ENCODE measurements around the gene STRIT1. TPM values are rescaled to one million over a fixed set of nuclear protein-coding genes. Genes with fewer than 3 reads are reported as not detected.
"Not testable (repeated sequence)": the region's sequence is repeated elsewhere in the genome, so short reads cannot be mapped to it uniquely, and the experiment has no call there.

The STRIT1 gene
- total RNA-seq, 1 experiment from 2014 or later: not detected

- H3K27me3 ChIP-seq: no peaks in the 10 kb centered on the region
- H3K4me3 ChIP-seq: no peak overlapping the region
- H3K9me3 ChIP-seq: no peaks in the 10 kb centered on the region
- DNase-seq: no peak
- no peaks in the 10 kb centered on the region for H3K36me3 ChIP-seq
Measured at GRCh38 chr3:155286736-155287135, 6.7 kb downstream of the STRIT1 start.

GRCh38 chr3:155285936-155286335 is 7.5 kb downstream of the STRIT1 start:
- Histone ChIP-seq H3K9me3 (no peaks in the 10 kb centered on the region), H3K36me3 (no peaks in the 10 kb centered on the region), H3K27me3 (no peaks in the 10 kb centered on the region), H3K4me3 (no peak overlapping the region)
- no peak for DNase-seq

- Histone ChIP-seq H3K9me3 (no peaks in the 10 kb centered on the region), H3K4me3 (no peak overlapping the region), H3K27me3 (no peaks in the 10 kb centered on the region), H3K36me3 (no peaks in the 10 kb centered on the region)
- no peak for DNase-seq
Measured at GRCh38 chr3:155283092-155284056, 10.1 kb downstream of the STRIT1 start.

GRCh38 chr3:155282385-155283091 is 10.9 kb downstream of the STRIT1 start:
- Histone ChIP-seq H3K4me3 (no peak overlapping the region), H3K27me3 (no peaks in the 10 kb centered on the region), H3K36me3 (no peaks in the 10 kb centered on the region), H3K9me3 (no peaks in the 10 kb centered on the region)
- no peak for DNase-seq

GRCh38 chr3:155281912-155282311 is 11.6 kb downstream of the STRIT1 start:
- no peak for DNase-seq
- no peaks in the 10 kb centered on the region for H3K9me3 ChIP-seq

GRCh38 chr3:155276089-155276488 is 17.4 kb downstream of the STRIT1 start:
- H3K4me3 ChIP-seq, H3K9me3 ChIP-seq, DNase-seq, H3K27me3 ChIP-seq, H3K36me3 ChIP-seq: not testable (repeated sequence)

More at GRCh38 chr3:155281912-155282311, 11.6 kb downstream of the STRIT1 start:
- Histone ChIP-seq H3K27me3 (no peaks in the 10 kb centered on the region), H3K4me3 (no peak overlapping the region), H3K36me3 (no peaks in the 10 kb centered on the region)

GRCh38 chr3:155275159-155275754 is 18.2 kb downstream of the STRIT1 start:
- H3K36me3 ChIP-seq, H3K9me3 ChIP-seq, DNase-seq, H3K27me3 ChIP-seq, H3K4me3 ChIP-seq: not testable (repeated sequence)

- not testable (repeated sequence) for H3K9me3 ChIP-seq, DNase-seq
Measured at GRCh38 chr3:155274435-155274834, 19.0 kb downstream of the STRIT1 start.

GRCh38 chr3:155271343-155271613 is 22.2 kb downstream of the STRIT1 start:
- Histone ChIP-seq H3K27me3 (no peaks in the 10 kb centered on the region), H3K9me3 (no peaks in the 10 kb centered on the region), H3K36me3 (no peaks in the 10 kb centered on the region), H3K4me3 (no peak overlapping the region)
- DNase-seq: no peak

More at GRCh38 chr3:155274435-155274834, 19.0 kb downstream of the STRIT1 start:
- not testable (repeated sequence) for H3K36me3 ChIP-seq, H3K4me3 ChIP-seq, H3K27me3 ChIP-seq

- Histone ChIP-seq H3K36me3 (no peaks in the 10 kb centered on the region), H3K9me3 (no peaks in the 10 kb centered on the region), H3K27me3 (no peaks in the 10 kb centered on the region), H3K4me3 (no peak overlapping the region)
- no peak for DNase-seq
Measured at GRCh38 chr3:155270485-155271342, 22.8 kb downstream of the STRIT1 start.

- Histone ChIP-seq H3K27me3 (no peaks in the 10 kb centered on the region), H3K36me3 (no peaks in the 10 kb centered on the region), H3K9me3 (no peaks in the 10 kb centered on the region), H3K4me3 (no peak overlapping the region)
- no peak for DNase-seq
Measured at GRCh38 chr3:155270063-155270462, 23.4 kb downstream of the STRIT1 start.

GRCh38 chr3:155262855-155263254 is 30.6 kb downstream of the STRIT1 start:
- not testable (repeated sequence) for DNase-seq, H3K36me3 ChIP-seq, H3K9me3 ChIP-seq, H3K27me3 ChIP-seq, H3K4me3 ChIP-seq

GRCh38 chr3:155262295-155262694 is 31.2 kb downstream of the STRIT1 start:
- Histone ChIP-seq H3K4me3 (no peak overlapping the region), H3K27me3 (no peaks in the 10 kb centered on the region; the same call in 1 of the 2 replicates), H3K9me3 (no peaks in the 10 kb centered on the region; the same call in 1 of the 2 replicates), H3K36me3 (no peaks in the 10 kb centered on the region)
- no peak for DNase-seq

- H3K4me3 ChIP-seq: no peak overlapping the region
- H3K36me3 ChIP-seq: no peaks in the 10 kb centered on the region
- DNase-seq: no peak
- no peaks in the 10 kb centered on the region for H3K27me3 ChIP-seq
- peaks cover 6% of the 10 kb centered on the region; the same call in 1 of the 2 replicates for H3K9me3 ChIP-seq
Measured at GRCh38 chr3:155254445-155254844, 39.0 kb downstream of the STRIT1 start.

- Histone ChIP-seq H3K9me3 (peaks cover 8% of the 10 kb centered on the region; the same call in 1 of the 2 replicates), H3K36me3 (no peaks in the 10 kb centered on the region), H3K4me3 (no peak overlapping the region), H3K27me3 (no peaks in the 10 kb centered on the region)
- DNase-seq: peak; percentile 26
Measured at GRCh38 chr3:155252535-155252934, 40.9 kb downstream of the STRIT1 start.

GRCh38 chr3:155252021-155252420 is 41.5 kb downstream of the STRIT1 start:
- Histone ChIP-seq H3K27me3 (no peaks in the 10 kb centered on the region), H3K4me3 (no peak overlapping the region), H3K36me3 (no peaks in the 10 kb centered on the region), H3K9me3 (peaks cover 8% of the 10 kb centered on the region; the same call in 1 of the 2 replicates)
- no peak for DNase-seq
